Esophagus mucosa (tissue), 1 donor: ENCODE results near the gene NUP107. TPM values are rescaled to one million over a fixed set of nuclear protein-coding genes. Genes with fewer than 3 reads are reported as not detected.

Experiments
- total RNA-seq: library from RNA; stranded (reverse); gene quantifications from one replicate; pipeline ENCODE4 v1.2.4, GENCODE V29; 2023
- donor health status: DM: yes; HTN: yes; CAD: no.

NUP107 gene
- total RNA-seq, 1 donor from 2014 or later: 27.0 TPM

Other genes with a start within 250 kb of the NUP107 start
- 87.6 TPM for gene RAP1B, start 76.1 kb upstream of the NUP107 start, total RNA-seq
- 10.7 TPM for gene SLC35E3, start 59.2 kb downstream of the NUP107 start, total RNA-seq
- 92.9 TPM for gene MDM2, start 121.2 kb downstream of the NUP107 start, total RNA-seq
- 8.2 TPM for gene CPM, start 246.2 kb downstream of the NUP107 start, total RNA-seq